IPS-NIHi11 (cell line): ENCODE measurements around the gene C16orf46.

Experiments used
- DNase-seq: peaks from one replicate; pipeline ENCODE4 v3.0.0; 2012; ENCODE audit warnings: mixed read lengths, low spot score

C16orf46 gene

DNA sequence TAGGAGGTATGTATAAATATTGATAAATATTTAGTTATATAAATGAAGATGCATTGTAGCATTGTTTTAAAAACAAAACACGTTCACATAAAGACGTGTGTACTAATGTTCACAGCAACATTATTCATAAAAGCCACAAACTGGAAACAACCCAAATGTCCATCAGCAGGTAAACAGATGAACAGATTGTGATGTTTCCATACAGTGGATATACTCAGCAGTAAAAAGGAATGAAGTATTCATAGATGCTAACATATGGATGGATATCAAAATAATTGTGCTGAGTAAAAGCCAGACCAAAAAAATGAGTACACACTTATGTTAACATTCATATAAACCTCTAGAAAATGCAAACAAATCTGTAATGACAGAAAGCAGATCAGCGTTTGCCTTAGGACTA lies 64.1 kb downstream of the C16orf46 start:
- no peak for DNase-seq
